C4-2B (cell line): ENCODE results near the gene NEU1.

Experiments used
- ZFX ChIP-seq: fragments of 450-650 bp; IDR thresholded peaks from 2 replicates; pipeline ENCODE4 v1.6.1; 2017
- TF ChIP-seq, protein P1 (sequence below): fragments of 450-650 bp; conservative IDR thresholded peaks from 2 replicates; pipeline ENCODE4 v1.5.1; 2017; ENCODE audit warnings: mild to moderate bottlenecking

GRCh38 chr6:31851485-31851832 is 11.2 kb downstream of the NEU1 start:
- TF ChIP-seq, protein P1, sequence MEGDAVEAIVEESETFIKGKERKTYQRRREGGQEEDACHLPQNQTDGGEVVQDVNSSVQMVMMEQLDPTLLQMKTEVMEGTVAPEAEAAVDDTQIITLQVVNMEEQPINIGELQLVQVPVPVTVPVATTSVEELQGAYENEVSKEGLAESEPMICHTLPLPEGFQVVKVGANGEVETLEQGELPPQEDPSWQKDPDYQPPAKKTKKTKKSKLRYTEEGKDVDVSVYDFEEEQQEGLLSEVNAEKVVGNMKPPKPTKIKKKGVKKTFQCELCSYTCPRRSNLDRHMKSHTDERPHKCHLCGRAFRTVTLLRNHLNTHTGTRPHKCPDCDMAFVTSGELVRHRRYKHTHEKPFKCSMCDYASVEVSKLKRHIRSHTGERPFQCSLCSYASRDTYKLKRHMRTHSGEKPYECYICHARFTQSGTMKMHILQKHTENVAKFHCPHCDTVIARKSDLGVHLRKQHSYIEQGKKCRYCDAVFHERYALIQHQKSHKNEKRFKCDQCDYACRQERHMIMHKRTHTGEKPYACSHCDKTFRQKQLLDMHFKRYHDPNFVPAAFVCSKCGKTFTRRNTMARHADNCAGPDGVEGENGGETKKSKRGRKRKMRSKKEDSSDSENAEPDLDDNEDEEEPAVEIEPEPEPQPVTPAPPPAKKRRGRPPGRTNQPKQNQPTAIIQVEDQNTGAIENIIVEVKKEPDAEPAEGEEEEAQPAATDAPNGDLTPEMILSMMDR: no peak
- TF ChIP-seq ZFX: no peak
